Keratinocyte (primary cell): Measurements from ENCODE around the gene DBP.

Experiments used
- CTCF ChIP-seq, 3 experiments: IDR thresholded peaks in 1 of 3; conservative IDR thresholded peaks in 1 of 3; optimal IDR thresholded peaks in 1 of 3; 2 replicates in 2 of 3; 3 replicates in 1 of 3; pipeline versions ENCODE3 to v1.5.1; 2011; ENCODE audit warnings: low read length in 3 of 3, mild to moderate bottlenecking in 3 of 3, moderate library complexity in 2 of 3, control low read depth in 1 of 3, inconsistent platforms in 1 of 3; ENCODE audit not compliant: insufficient read depth in 2 of 3; ENCODE audit errors: extremely low read depth in 1 of 3
- EZH2 ChIP-seq: IDR thresholded peaks from one replicate; pipeline ENCODE4 v1.6.1; 2012; ENCODE audit warnings: inconsistent platforms, mild to moderate bottlenecking, low read length, moderate library complexity

DNA sequence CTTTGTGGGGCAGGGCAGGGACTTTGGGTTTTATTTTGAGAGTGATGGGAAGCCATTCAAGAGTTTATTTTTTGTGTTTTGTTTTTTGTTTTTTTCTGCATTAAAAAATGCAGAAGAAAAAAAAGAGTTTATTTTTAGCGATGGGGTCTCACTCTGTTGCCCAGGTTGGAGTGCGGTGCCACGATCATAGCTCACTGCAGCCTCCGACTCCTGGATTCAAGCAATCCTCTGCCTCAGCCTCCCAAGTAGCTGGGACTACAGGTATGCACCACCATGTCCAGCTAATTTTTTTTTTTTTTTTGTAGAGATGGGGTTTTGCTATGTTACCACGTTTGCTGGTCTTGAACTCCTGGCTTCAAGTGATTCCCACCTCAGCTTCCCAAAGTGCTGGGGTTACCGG is 21.3 kb upstream of the DBP start:
- TF ChIP-seq EZH2 = no peak
- no peak for TF ChIP-seq CTCF (optimal IDR thresholded peaks at IDR 0.05 in 1 of 3, IDR thresholded peaks at IDR 0.05 in 1 of 3, conservative IDR thresholded peaks at IDR 0.05 in 1 of 3; ENCODE audit: extremely low read depth in 1 of 3, insufficient read depth in 2 of 3, low read length in 3 of 3)
